Activated T-helper 17 cell treated with anti-CD3 and anti-CD28 coated beads, Interleukin-2, amount 50 U/mL, for 72 hours (primary cell): ENCODE data around the gene ZGPAT. TPM values are rescaled to one million over a fixed set of nuclear protein-coding genes. Genes with fewer than 3 reads are reported as not detected.

ENCODE experiments used
- ATAC-seq: fragments of 150-1000 bp; cut with Tn5 transposase; replicated peaks from 2 replicates; pipeline ENCODE4 v1.10.0; 2021; ENCODE audit warnings: mild to moderate bottlenecking, moderate library complexity
- H3K27ac Mint-ChIP-seq: one replicate; pipeline ENCODE4 v1.8.0; 2022; ENCODE audit warnings: mixed read lengths
- H3K27me3 Mint-ChIP-seq: one replicate; pipeline ENCODE4 v1.8.0; 2022; ENCODE audit warnings: mixed read lengths
- H3K36me3 Mint-ChIP-seq: one replicate; pipeline ENCODE4 v1.8.0; 2022; ENCODE audit warnings: low read depth, mild to moderate bottlenecking, mixed read lengths
- H3K4me1 Mint-ChIP-seq: one replicate; pipeline ENCODE4 v1.8.0; 2022; ENCODE audit warnings: mixed read lengths
- H3K4me3 Mint-ChIP-seq: one replicate; pipeline ENCODE4 v1.8.0; 2022; ENCODE audit warnings: mild to moderate bottlenecking, mixed read lengths
- H3K9me3 Mint-ChIP-seq: one replicate; pipeline ENCODE4 v1.8.0; 2022; ENCODE audit warnings: mixed read lengths
- total RNA-seq, 2 donors: library from RNA; stranded (reverse); gene quantifications; one replicate each; pipeline ENCODE4 v1.2.3, GENCODE V29; 2022

The ZGPAT gene
- total RNA-seq, 2 donors from 2014 or later, result 18.3 to 24.7 TPM

GRCh38 chr20:63754008-63754407 lies 46.2 kb downstream of the ZGPAT start:
- ATAC-seq, result no peak
- Mint-ChIP-seq H3K9me3 (no peaks in the 10 kb centered on the region), H3K27me3 (no peaks in the 10 kb centered on the region), H3K4me3 (no peak overlapping the region), H3K36me3 (no peaks in the 10 kb centered on the region), H3K4me1 (peaks cover 4% of the 10 kb centered on the region), H3K27ac (no peak overlapping the region)

GRCh38 chr20:63755933-63756647 lies 48.3 kb downstream of the ZGPAT start:
- no peaks in the 10 kb centered on the region for H3K9me3 Mint-ChIP-seq
- H3K27me3 Mint-ChIP-seq, result no peaks in the 10 kb centered on the region
- no peak overlapping the region for H3K4me3 Mint-ChIP-seq
- no peak overlapping the region for H3K27ac Mint-ChIP-seq
- no peaks in the 10 kb centered on the region for H3K36me3 Mint-ChIP-seq
- no peak for ATAC-seq
- H3K4me1 Mint-ChIP-seq, result peaks cover 4% of the 10 kb centered on the region

GRCh38 chr20:63756648-63756991 lies 48.8 kb downstream of the ZGPAT start:
- Mint-ChIP-seq H3K36me3 (no peaks in the 10 kb centered on the region), H3K27ac (no peak overlapping the region), H3K27me3 (no peaks in the 10 kb centered on the region), H3K4me3 (no peak overlapping the region), H3K9me3 (no peaks in the 10 kb centered on the region), H3K4me1 (peaks cover 4% of the 10 kb centered on the region)
- no peak for ATAC-seq

- Mint-ChIP-seq H3K27ac (no peak overlapping the region), H3K4me3 (no peak overlapping the region), H3K9me3 (no peaks in the 10 kb centered on the region), H3K4me1 (peaks cover 4% of the 10 kb centered on the region), H3K27me3 (no peaks in the 10 kb centered on the region), H3K36me3 (no peaks in the 10 kb centered on the region)
- no peak for ATAC-seq
Observed at GRCh38 chr20:63758152-63758551, 50.3 kb downstream of the ZGPAT start.

GRCh38 chr20:63759377-63759901 lies 51.6 kb downstream of the ZGPAT start:
- H3K27ac Mint-ChIP-seq, result no peak overlapping the region
- H3K4me3 Mint-ChIP-seq, result no peak overlapping the region
- no peaks in the 10 kb centered on the region for H3K36me3 Mint-ChIP-seq
- peaks cover 4% of the 10 kb centered on the region for H3K4me1 Mint-ChIP-seq
- H3K27me3 Mint-ChIP-seq, result no peaks in the 10 kb centered on the region
- ATAC-seq, result no peak
- no peaks in the 10 kb centered on the region for H3K9me3 Mint-ChIP-seq

- Mint-ChIP-seq H3K4me1 (no peaks in the 10 kb centered on the region), H3K27me3 (no peaks in the 10 kb centered on the region), H3K4me3 (no peak overlapping the region), H3K9me3 (no peaks in the 10 kb centered on the region), H3K27ac (no peak overlapping the region), H3K36me3 (no peaks in the 10 kb centered on the region)
- ATAC-seq, result no peak
Observed at GRCh38 chr20:63765082-63765873, 57.4 kb downstream of the ZGPAT start.

- H3K4me1 Mint-ChIP-seq, result no peaks in the 10 kb centered on the region
- no peaks in the 10 kb centered on the region for H3K9me3 Mint-ChIP-seq
- H3K27me3 Mint-ChIP-seq, result no peaks in the 10 kb centered on the region
- no peak for ATAC-seq
- no peak overlapping the region for H3K4me3 Mint-ChIP-seq
- H3K36me3 Mint-ChIP-seq, result no peaks in the 10 kb centered on the region
- no peak overlapping the region for H3K27ac Mint-ChIP-seq
Observed at GRCh38 chr20:63765902-63766301, 58.1 kb downstream of the ZGPAT start.

- Mint-ChIP-seq H3K4me1 (no peaks in the 10 kb centered on the region), H3K4me3 (no peak overlapping the region), H3K36me3 (no peaks in the 10 kb centered on the region), H3K9me3 (no peaks in the 10 kb centered on the region), H3K27me3 (no peaks in the 10 kb centered on the region), H3K27ac (no peak overlapping the region)
- ATAC-seq, result no peak
Observed at GRCh38 chr20:63766695-63767426, 59.0 kb downstream of the ZGPAT start.

GRCh38 chr20:63767456-63767855 lies 59.6 kb downstream of the ZGPAT start:
- Mint-ChIP-seq H3K9me3 (no peaks in the 10 kb centered on the region), H3K36me3 (no peaks in the 10 kb centered on the region), H3K4me1 (no peaks in the 10 kb centered on the region), H3K27ac (no peak overlapping the region), H3K27me3 (no peaks in the 10 kb centered on the region), H3K4me3 (no peak overlapping the region)
- no peak for ATAC-seq

GRCh38 chr20:63767886-63768285 lies 60.0 kb downstream of the ZGPAT start:
- ATAC-seq, result no peak
- H3K4me1 Mint-ChIP-seq, result no peaks in the 10 kb centered on the region
- H3K9me3 Mint-ChIP-seq, result no peaks in the 10 kb centered on the region
- H3K4me3 Mint-ChIP-seq, result no peak overlapping the region
- no peaks in the 10 kb centered on the region for H3K27me3 Mint-ChIP-seq
- no peaks in the 10 kb centered on the region for H3K36me3 Mint-ChIP-seq
- H3K27ac Mint-ChIP-seq, result no peak overlapping the region

- Mint-ChIP-seq H3K27ac (no peak overlapping the region), H3K4me1 (no peaks in the 10 kb centered on the region), H3K4me3 (no peak overlapping the region), H3K36me3 (no peaks in the 10 kb centered on the region), H3K27me3 (no peaks in the 10 kb centered on the region), H3K9me3 (no peaks in the 10 kb centered on the region)
- no peak for ATAC-seq
Observed at GRCh38 chr20:63768591-63769515, 61.0 kb downstream of the ZGPAT start.

GRCh38 chr20:63769891-63770474 lies 62.1 kb downstream of the ZGPAT start:
- ATAC-seq, result no peak
- Mint-ChIP-seq H3K36me3 (no peaks in the 10 kb centered on the region), H3K27me3 (no peaks in the 10 kb centered on the region), H3K4me1 (no peaks in the 10 kb centered on the region), H3K4me3 (no peak overlapping the region), H3K27ac (no peak overlapping the region), H3K9me3 (no peaks in the 10 kb centered on the region)

GRCh38 chr20:63771046-63771707 lies 63.3 kb downstream of the ZGPAT start:
- Mint-ChIP-seq H3K9me3 (no peaks in the 10 kb centered on the region), H3K4me1 (no peaks in the 10 kb centered on the region), H3K36me3 (no peaks in the 10 kb centered on the region), H3K27me3 (no peaks in the 10 kb centered on the region), H3K27ac (no peak overlapping the region), H3K4me3 (no peak overlapping the region)
- no peak for ATAC-seq
